Measurements from ENCODE around the gene CLCN6. TPM values are rescaled to one million over a fixed set of nuclear protein-coding genes. Genes with fewer than 3 reads are reported as not detected.

The CLCN6 gene
- total and polyA plus RNA-seq, 10 of the 15 experiments (the other 5 are each of a cell fraction or from before 2014, with no cell fraction given): 2.2 to 20.9 (median 10.2) TPM

DNA sequence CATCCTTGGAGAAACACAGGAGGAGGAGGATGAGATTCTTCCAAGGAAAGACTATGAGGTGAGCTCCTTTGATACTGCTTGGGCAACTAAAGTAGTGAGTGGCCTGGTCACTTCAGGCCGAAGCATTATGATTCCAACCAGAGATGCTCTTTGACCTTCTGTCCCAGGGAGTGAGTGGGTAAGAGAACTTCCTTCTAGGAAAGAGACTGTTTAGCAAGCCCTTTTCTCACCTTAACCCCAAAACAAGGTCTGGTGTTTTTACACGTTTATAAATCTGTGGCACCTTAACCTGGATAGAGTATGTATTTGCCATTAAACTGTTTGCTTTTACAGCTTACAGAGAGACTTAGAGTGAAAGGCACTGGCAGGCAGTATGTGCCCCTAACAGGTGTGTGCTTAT lies 1.1 kb downstream of the CLCN6 start:
- ATAC-seq (no peak), DNase-seq (ENCODE audit: low read depth, low spot score) (no peak), FAIRE-seq (no peak)
- 0% methylated on average over 2 of the region's 2 CpGs for WGBS (ENCODE audit: insufficient coverage, insufficient replicate concordance, low lambda C conversion rate, missing lambda C conversion rate)
- ChIA-PET RAD21 (ENCODE audit: unreplicated experiment) (interaction anchor here (0.8 to 1.5 kb wide), 4 partner anchors 7 to 142 kb away, joined by 3 to 6 read pairs (median 3); no protein-coding TSS in a partner anchor), SMC1A (ENCODE audit: uncharacterized antibody, unreplicated experiment) (interaction anchor here (1.1 to 1.8 kb wide), 4 partner anchors 8 to 123 kb away, joined by 3 to 8 read pairs (median 6); no protein-coding TSS in a partner anchor), CTCF (interaction anchor here (0.7 to 2.5 kb wide), 9 partner anchors 9 to 770 kb away, joined by 3 to 14 read pairs (median 5); partner anchors contain the start of gene MFN2), POLR2A (interaction anchor here (0.6 to 2.5 kb wide), 12 partner anchors 7 to 534 kb away, joined by 3 to 28 read pairs (median 3); partner anchors contain the start of gene UBIAD1)
- Histone ChIP-seq H3K9ac (ENCODE audit: control insufficient read depth, insufficient read depth, low read length) (peak overlapping the region; percentile 79), H3K27ac (ENCODE audit: control insufficient read depth, insufficient read depth) (peak overlapping the region; percentile 88), H3K9me3 (replicated peaks; ENCODE audit: control insufficient read depth, insufficient read depth, low read length) (no peaks in the 10 kb centered on the region), H3K4me3 (peak overlapping the region; percentile 79), H3K79me2 (ENCODE audit: control insufficient read depth, insufficient read depth, low read length) (peaks cover 42% of the 10 kb centered on the region), H3K36me3 (ENCODE audit: control insufficient read depth in 2 of 2, insufficient read depth in 2 of 2, low read length in 1 of 2) (peaks cover 1 to 15% of the 10 kb centered on the region in 2 experiments; a peak in 2 of 4 replicates), H3K4me2 (ENCODE audit: control insufficient read depth, insufficient read depth) (peak overlapping the region; percentile 98), H2AFZ (ENCODE audit: control insufficient read depth, low read depth, low read length) (no peak overlapping the region), H3K4me1 (ENCODE audit: control insufficient read depth, insufficient read depth, low read length) (peaks cover 11% of the 10 kb centered on the region), H4K20me1 (ENCODE audit: control insufficient read depth, insufficient read depth) (no peaks in the 10 kb centered on the region), H3K27me3 (replicated peaks in 1 of 2; ENCODE audit: control insufficient read depth in 2 of 2, insufficient read depth in 2 of 2, low read length in 1 of 2) (no peaks in the 10 kb centered on the region)
- TF ChIP-seq EED (IDR thresholded peaks at IDR 0.05; ENCODE audit: low read depth) (no peak), ETV6 (conservative IDR thresholded peaks at IDR 0.05 in 1 of 2, IDR thresholded peaks at IDR 0.05 in 1 of 2; ENCODE audit: borderline replicate concordance in 1 of 2, low read depth in 1 of 2) (no peak), ASH2L (IDR thresholded peaks at IDR 0.05; ENCODE audit: borderline replicate concordance, low read depth) (no peak), ZBED1 (IDR thresholded peaks at IDR 0.05; ENCODE audit: borderline replicate concordance) (no peak), STAT1 (conservative IDR thresholded peaks at IDR 0.05) (no peak)
- TF ChIP-seq, protein P1, sequence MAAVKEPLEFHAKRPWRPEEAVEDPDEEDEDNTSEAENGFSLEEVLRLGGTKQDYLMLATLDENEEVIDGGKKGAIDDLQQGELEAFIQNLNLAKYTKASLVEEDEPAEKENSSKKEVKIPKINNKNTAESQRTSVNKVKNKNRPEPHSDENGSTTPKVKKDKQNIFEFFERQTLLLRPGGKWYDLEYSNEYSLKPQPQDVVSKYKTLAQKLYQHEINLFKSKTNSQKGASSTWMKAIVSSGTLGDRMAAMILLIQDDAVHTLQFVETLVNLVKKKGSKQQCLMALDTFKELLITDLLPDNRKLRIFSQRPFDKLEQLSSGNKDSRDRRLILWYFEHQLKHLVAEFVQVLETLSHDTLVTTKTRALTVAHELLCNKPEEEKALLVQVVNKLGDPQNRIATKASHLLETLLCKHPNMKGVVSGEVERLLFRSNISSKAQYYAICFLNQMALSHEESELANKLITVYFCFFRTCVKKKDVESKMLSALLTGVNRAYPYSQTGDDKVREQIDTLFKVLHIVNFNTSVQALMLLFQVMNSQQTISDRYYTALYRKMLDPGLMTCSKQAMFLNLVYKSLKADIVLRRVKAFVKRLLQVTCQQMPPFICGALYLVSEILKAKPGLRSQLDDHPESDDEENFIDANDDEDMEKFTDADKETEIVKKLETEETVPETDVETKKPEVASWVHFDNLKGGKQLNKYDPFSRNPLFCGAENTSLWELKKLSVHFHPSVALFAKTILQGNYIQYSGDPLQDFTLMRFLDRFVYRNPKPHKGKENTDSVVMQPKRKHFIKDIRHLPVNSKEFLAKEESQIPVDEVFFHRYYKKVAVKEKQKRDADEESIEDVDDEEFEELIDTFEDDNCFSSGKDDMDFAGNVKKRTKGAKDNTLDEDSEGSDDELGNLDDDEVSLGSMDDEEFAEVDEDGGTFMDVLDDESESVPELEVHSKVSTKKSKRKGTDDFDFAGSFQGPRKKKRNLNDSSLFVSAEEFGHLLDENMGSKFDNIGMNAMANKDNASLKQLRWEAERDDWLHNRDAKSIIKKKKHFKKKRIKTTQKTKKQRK (IDR thresholded peaks at IDR 0.05; ENCODE audit: low read depth, low read length): no peak
- TF ChIP-seq, protein P2, sequence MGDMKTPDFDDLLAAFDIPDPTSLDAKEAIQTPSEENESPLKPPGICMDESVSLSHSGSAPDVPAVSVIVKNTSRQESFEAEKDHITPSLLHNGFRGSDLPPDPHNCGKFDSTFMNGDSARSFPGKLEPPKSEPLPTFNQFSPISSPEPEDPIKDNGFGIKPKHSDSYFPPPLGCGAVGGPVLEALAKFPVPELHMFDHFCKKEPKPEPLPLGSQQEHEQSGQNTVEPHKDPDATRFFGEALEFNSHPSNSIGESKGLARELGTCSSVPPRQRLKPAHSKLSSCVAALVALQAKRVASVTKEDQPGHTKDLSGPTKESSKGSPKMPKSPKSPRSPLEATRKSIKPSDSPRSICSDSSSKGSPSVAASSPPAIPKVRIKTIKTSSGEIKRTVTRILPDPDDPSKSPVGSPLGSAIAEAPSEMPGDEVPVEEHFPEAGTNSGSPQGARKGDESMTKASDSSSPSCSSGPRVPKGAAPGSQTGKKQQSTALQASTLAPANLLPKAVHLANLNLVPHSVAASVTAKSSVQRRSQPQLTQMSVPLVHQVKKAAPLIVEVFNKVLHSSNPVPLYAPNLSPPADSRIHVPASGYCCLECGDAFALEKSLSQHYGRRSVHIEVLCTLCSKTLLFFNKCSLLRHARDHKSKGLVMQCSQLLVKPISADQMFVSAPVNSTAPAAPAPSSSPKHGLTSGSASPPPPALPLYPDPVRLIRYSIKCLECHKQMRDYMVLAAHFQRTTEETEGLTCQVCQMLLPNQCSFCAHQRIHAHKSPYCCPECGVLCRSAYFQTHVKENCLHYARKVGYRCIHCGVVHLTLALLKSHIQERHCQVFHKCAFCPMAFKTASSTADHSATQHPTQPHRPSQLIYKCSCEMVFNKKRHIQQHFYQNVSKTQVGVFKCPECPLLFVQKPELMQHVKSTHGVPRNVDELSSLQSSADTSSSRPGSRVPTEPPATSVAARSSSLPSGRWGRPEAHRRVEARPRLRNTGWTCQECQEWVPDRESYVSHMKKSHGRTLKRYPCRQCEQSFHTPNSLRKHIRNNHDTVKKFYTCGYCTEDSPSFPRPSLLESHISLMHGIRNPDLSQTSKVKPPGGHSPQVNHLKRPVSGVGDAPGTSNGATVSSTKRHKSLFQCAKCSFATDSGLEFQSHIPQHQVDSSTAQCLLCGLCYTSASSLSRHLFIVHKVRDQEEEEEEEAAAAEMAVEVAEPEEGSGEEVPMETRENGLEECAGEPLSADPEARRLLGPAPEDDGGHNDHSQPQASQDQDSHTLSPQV (IDR thresholded peaks at IDR 0.05): no peak
- TF ChIP-seq, protein P3, sequence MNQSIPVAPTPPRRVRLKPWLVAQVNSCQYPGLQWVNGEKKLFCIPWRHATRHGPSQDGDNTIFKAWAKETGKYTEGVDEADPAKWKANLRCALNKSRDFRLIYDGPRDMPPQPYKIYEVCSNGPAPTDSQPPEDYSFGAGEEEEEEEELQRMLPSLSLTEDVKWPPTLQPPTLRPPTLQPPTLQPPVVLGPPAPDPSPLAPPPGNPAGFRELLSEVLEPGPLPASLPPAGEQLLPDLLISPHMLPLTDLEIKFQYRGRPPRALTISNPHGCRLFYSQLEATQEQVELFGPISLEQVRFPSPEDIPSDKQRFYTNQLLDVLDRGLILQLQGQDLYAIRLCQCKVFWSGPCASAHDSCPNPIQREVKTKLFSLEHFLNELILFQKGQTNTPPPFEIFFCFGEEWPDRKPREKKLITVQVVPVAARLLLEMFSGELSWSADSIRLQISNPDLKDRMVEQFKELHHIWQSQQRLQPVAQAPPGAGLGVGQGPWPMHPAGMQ (IDR thresholded peaks at IDR 0.05; ENCODE audit: borderline replicate concordance): no peak
- intact Hi-C loops (cut with micrococcal nuclease; ENCODE audit: unreplicated experiment): no loop called here
- in situ Hi-C loops (cut with MboI): no loop called here
- BruUV-seq (replicated peaks): no TSS peak
